IMR-90 (cell line): Measurements from ENCODE around the gene C5AR2. TPM values are rescaled to one million over a fixed set of nuclear protein-coding genes. Genes with fewer than 3 reads are reported as not detected.

Experiments
- ATAC-seq: fragments of 200-7000 bp; cut with Tn5 transposase; 2 replicates; pipeline ENCODE4 v1.9.1; 2020; ENCODE audit warnings: low read depth, mild to moderate bottlenecking, moderate library complexity
- BruUV-seq: library from RNA; stranded (reverse); fragments of 400-500 nt; replicated peaks from 2 replicates; lab custom pipeline; 2021; lab: Mats Ljungman, UMichigan
- CTCF ChIA-PET: fragments of 300-600 bp; formaldehyde crosslinking; extraction: SDS; loops from one replicate; lab custom pipeline; 2021; ENCODE audit warnings: antibody characterized with exemption; lab: Yijun Ruan, JAX
- POLR2A ChIA-PET: fragments of 300-600 bp; sonication (Branson Sonifier 250); formaldehyde crosslinking; loops from one replicate; lab custom pipeline; 2022; ENCODE audit warnings: antibody characterized with exemption; ENCODE audit not compliant: unreplicated experiment; lab: Charles Lee
- DNase-seq: peaks from one replicate; pipeline ENCODE4 v3.0.0; 2013
- H2AFZ ChIP-seq: replicated peaks from 2 replicates; pipeline ENCODE3; 2013; ENCODE audit warnings: low read length, mild to moderate bottlenecking; ENCODE audit not compliant: poor library complexity
- H2AK5ac ChIP-seq: 2 replicates; pipeline ENCODE4 v1.6.1; 2013; ENCODE audit warnings: low read depth, low read length, inconsistent platforms
- H2AK9ac ChIP-seq: replicated peaks from 2 replicates; pipeline ENCODE3; 2013; ENCODE audit warnings: mild to moderate bottlenecking, low read depth, low read length, moderate library complexity; ENCODE audit not compliant: poor library complexity
- H2BK120ac ChIP-seq: 2 replicates; pipeline ENCODE4 v1.6.1; 2013; ENCODE audit warnings: low read depth, low read length, inconsistent platforms
- H2BK15ac ChIP-seq: 3 replicates; pipeline ENCODE4 v1.6.1; 2013; ENCODE audit warnings: low read depth, low read length, inconsistent platforms
- H2BK20ac ChIP-seq: 2 replicates; pipeline ENCODE4 v1.6.1; 2013; ENCODE audit warnings: low read depth, mild to moderate bottlenecking, inconsistent platforms, low read length, moderate library complexity
- H2BK5ac ChIP-seq: 2 replicates; pipeline ENCODE4 v1.6.1; 2013; ENCODE audit warnings: mild to moderate bottlenecking, low read depth, low read length, inconsistent platforms; ENCODE audit not compliant: poor library complexity, severe bottlenecking
- H3K14ac ChIP-seq: replicated peaks from 2 replicates; pipeline ENCODE4 v1.6.1; 2013; ENCODE audit warnings: low read depth, low read length, inconsistent platforms
- H3K18ac ChIP-seq: 2 replicates; pipeline ENCODE4 v1.6.1; 2013; ENCODE audit warnings: low read depth, low read length, control low read depth
- H3K23ac ChIP-seq: 2 replicates; pipeline ENCODE4 v1.6.1; 2013; ENCODE audit warnings: low read depth, low read length, inconsistent platforms
- H3K27ac ChIP-seq: 2 replicates; pipeline ENCODE4 v1.5.1; 2013; ENCODE audit warnings: mild to moderate bottlenecking, control low read depth, low read length; ENCODE audit not compliant: insufficient read depth
- H3K27me3 ChIP-seq: 2 replicates; pipeline ENCODE4 v1.6.1; 2013; ENCODE audit warnings: low read length; ENCODE audit not compliant: control insufficient read depth, insufficient read depth
- H3K36me3 ChIP-seq: 2 replicates; pipeline ENCODE4 v1.6.1; 2013; ENCODE audit warnings: low read length, mixed read lengths; ENCODE audit not compliant: control insufficient read depth, insufficient read depth
- H3K4ac ChIP-seq: 2 replicates; pipeline ENCODE4 v1.6.1; 2013; ENCODE audit warnings: low read depth, low read length, inconsistent platforms
- H3K4me1 ChIP-seq: 2 replicates; pipeline ENCODE4 v1.6.1; 2013; ENCODE audit warnings: low read length, mixed read lengths; ENCODE audit not compliant: control insufficient read depth, insufficient read depth
- H3K4me2 ChIP-seq: 2 replicates; pipeline ENCODE4 v1.6.1; 2013; ENCODE audit warnings: low read depth, mild to moderate bottlenecking, control low read depth, low read length, moderate library complexity
- H3K4me3 ChIP-seq: 2 replicates; pipeline ENCODE4 v1.5.1; 2013; ENCODE audit warnings: low read depth, mild to moderate bottlenecking, control low read depth, low read length, moderate library complexity; ENCODE audit not compliant: insufficient read depth
- H3K56ac ChIP-seq: 2 replicates; pipeline ENCODE4 v1.6.1; 2013; ENCODE audit warnings: low read length, inconsistent platforms; ENCODE audit not compliant: insufficient read depth; ENCODE audit errors: extremely low read depth
- H3K79me1 ChIP-seq, 2 experiments: 2 replicates each; pipeline ENCODE4 v1.6.1; 2013; ENCODE audit warnings: low read length in 2 of 2, inconsistent platforms in 1 of 2, low read depth in 1 of 2
- H3K9ac ChIP-seq: 2 replicates; pipeline ENCODE4 v1.6.1; 2013; ENCODE audit warnings: low read depth, low read length, control low read depth
- H3K9me1 ChIP-seq: 2 replicates; pipeline ENCODE4 v1.6.1; 2013; ENCODE audit warnings: low read length, inconsistent platforms; ENCODE audit not compliant: insufficient read depth
- H3K9me3 ChIP-seq: 2 replicates; pipeline ENCODE4 v1.6.1; 2013; ENCODE audit warnings: low read length; ENCODE audit not compliant: control insufficient read depth, insufficient read depth
- H4K20me1 ChIP-seq: 2 replicates; pipeline ENCODE4 v1.6.1; 2013; ENCODE audit warnings: low read length, inconsistent platforms; ENCODE audit not compliant: insufficient read depth
- H4K5ac ChIP-seq: 2 replicates; pipeline ENCODE4 v1.6.1; 2013; ENCODE audit warnings: mild to moderate bottlenecking, low read depth, low read length, control low read depth
- H4K8ac ChIP-seq, 2 experiments: 2 replicates each; pipeline ENCODE4 v1.6.1; 2013; ENCODE audit warnings: low read depth in 2 of 2, low read length in 2 of 2, control low read depth in 1 of 2, inconsistent platforms in 1 of 2
- H4K91ac ChIP-seq: 2 replicates; pipeline ENCODE4 v1.6.1; 2013; ENCODE audit warnings: low read depth, low read length, inconsistent platforms; ENCODE audit not compliant: insufficient read depth
- MAZ ChIP-seq: IDR thresholded peaks from 2 replicates; pipeline ENCODE4 v1.6.1; 2012; ENCODE audit warnings: low read depth, mild to moderate bottlenecking, low read length, improper control_type of control experiment, moderate library complexity, borderline replicate concordance
- NFE2L2 ChIP-seq: fragments of 150-350 bp; IDR thresholded peaks from 2 replicates; pipeline ENCODE4 v1.6.1; 2016; ENCODE audit warnings: low read depth, mild to moderate bottlenecking, low read length
- POLR2A ChIP-seq: IDR thresholded peaks from 2 replicates; pipeline ENCODE4 v1.6.1; 2012; ENCODE audit warnings: mild to moderate bottlenecking, low read depth, low read length
- WGBS, 2 experiments: methylation state at CpG; one replicate each; pipeline versions ENCODE4 v1.1.5 to v1.1.7; 2013; ENCODE audit warnings: missing lambda C conversion rate in 2 of 2; ENCODE audit not compliant: insufficient read length in 1 of 2; ENCODE audit errors: extremely low coverage in 2 of 2; 5-methylcytosine and 5-hydroxymethylcytosine counted together
- dilution Hi-C: fragments of 300-500 bp; cut with HindIII; formaldehyde crosslinking; loops from one replicate; pipeline ENCODE4 v1.14.3; 2018; ENCODE audit warnings: low sequenced_read_pairs; ENCODE audit not compliant: unreplicated experiment
- in situ Hi-C: fragments of 300-500 bp; cut with MboI; formaldehyde crosslinking; loops from 3 replicates; pipeline ENCODE4 v1.14.3; 2019; ENCODE audit warnings: low sequenced_read_pairs, inconsistent platforms, mixed read lengths
- intact Hi-C: fragments of 100-400 bp; cut with micrococcal nuclease; formaldehyde crosslinking; loops from 2 replicates; pipeline ENCODE4 v1.10.0; 2022
- polyA plus RNA-seq, 3 experiments: library from polyadenylated mRNA; depleted of rRNA; stranded (reverse); fragments of >200 nt; gene quantifications; 2 replicates each; pipeline ENCODE4 v1.2.3, GENCODE V29; 2012; ENCODE audit warnings: low replicate concordance in 1 of 3
- total RNA-seq: library from RNA; depleted of rRNA; stranded (reverse); fragments of >200 nt; gene quantifications from 2 replicates; pipeline ENCODE4 v1.2.3, GENCODE V29; 2012

C5AR2 gene
- total and polyA plus RNA-seq, 2 of the 4 experiments (the other 2 are of a cell fraction) = not detected

DNA sequence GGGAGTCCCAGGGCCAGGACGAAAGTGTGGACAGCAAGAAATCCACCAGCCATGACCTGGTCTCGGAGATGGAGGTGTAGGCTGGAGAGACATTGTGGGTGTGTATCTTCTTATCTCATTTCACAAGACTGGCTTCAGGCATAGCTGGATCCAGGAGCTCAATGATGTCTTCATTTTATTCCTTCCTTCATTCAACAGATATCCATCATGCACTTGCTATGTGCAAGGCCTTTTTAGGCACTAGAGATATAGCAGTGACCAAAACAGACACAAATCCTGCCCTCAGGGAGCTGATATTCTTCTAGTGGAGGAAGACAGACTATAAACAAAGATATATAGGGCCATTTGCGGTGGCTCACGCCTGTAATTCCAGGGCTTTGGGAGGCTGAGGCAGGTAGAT, 9.8 kb downstream of the C5AR2 start:
- Histone ChIP-seq H4K20me1 (no peaks in the 10 kb centered on the region), H3K9me1 (no peaks in the 10 kb centered on the region), H3K4ac (no peak overlapping the region), H4K8ac (no peak overlapping the region), H3K23ac (no peak overlapping the region), H3K18ac (no peak overlapping the region), H2BK20ac (no peak overlapping the region), H2AFZ (no peak overlapping the region), H3K27ac (no peak overlapping the region), H4K5ac (no peak overlapping the region), H3K4me1 (no peaks in the 10 kb centered on the region), H2AK9ac (no peak overlapping the region), H4K91ac (no peak overlapping the region), H3K56ac (no peak overlapping the region), H3K36me3 (no peaks in the 10 kb centered on the region), H3K27me3 (peaks cover 5% of the 10 kb centered on the region; the same call in 1 of the 2 replicates), H3K4me3 (no peak overlapping the region), H3K79me1 (no peaks in the 10 kb centered on the region), H2BK5ac (no peak overlapping the region), H2AK5ac (no peak overlapping the region), H3K9me3 (no peaks in the 10 kb centered on the region), H2BK120ac (no peak overlapping the region), H3K4me2 (no peak overlapping the region), H3K14ac (no peak overlapping the region), H2BK15ac (no peak overlapping the region), H3K9ac (no peak overlapping the region)
- CTCF ChIA-PET = no interaction called here
- no CpG with 5 or more reads among the region's 4 CpGs for WGBS, 2 experiments
- TF ChIP-seq MAZ = no peak
- TF ChIP-seq NFE2L2 = no peak
- TF ChIP-seq POLR2A = no peak
- intact Hi-C loops = no loop called here
- DNase-seq = no peak
- POLR2A ChIA-PET = no interaction called here
- no peak for ATAC-seq
- in situ Hi-C loops = no loop called here
- dilution Hi-C loops = no loop called here
- no TSS peak for BruUV-seq
